ENCODE data around the gene KIFAP3.

The KIFAP3 gene

GRCh38 chr1:169970114-169970513 lies 104.4 kb downstream of the KIFAP3 start:
- H3K36me3 ChIP-seq (ENCODE audit: control insufficient read depth, insufficient read depth, low read length) = no peaks in the 10 kb centered on the region
- H3K4me1 ChIP-seq (ENCODE audit: control insufficient read depth, insufficient read depth, low read length) = no peaks in the 10 kb centered on the region
- H3K27me3 ChIP-seq (ENCODE audit: control insufficient read depth, insufficient read depth, low read length) = no peaks in the 10 kb centered on the region
- H3K9ac ChIP-seq (ENCODE audit: low read length) = no peak overlapping the region
- H3K9me3 ChIP-seq (ENCODE audit: control insufficient read depth, insufficient read depth, low read depth, low read length) = no peaks in the 10 kb centered on the region
- no peak overlapping the region for H3K4me3 ChIP-seq (ENCODE audit: low read depth, low read length)
- no peak overlapping the region for H3K27ac ChIP-seq (ENCODE audit: low read depth, low read length)

DNA sequence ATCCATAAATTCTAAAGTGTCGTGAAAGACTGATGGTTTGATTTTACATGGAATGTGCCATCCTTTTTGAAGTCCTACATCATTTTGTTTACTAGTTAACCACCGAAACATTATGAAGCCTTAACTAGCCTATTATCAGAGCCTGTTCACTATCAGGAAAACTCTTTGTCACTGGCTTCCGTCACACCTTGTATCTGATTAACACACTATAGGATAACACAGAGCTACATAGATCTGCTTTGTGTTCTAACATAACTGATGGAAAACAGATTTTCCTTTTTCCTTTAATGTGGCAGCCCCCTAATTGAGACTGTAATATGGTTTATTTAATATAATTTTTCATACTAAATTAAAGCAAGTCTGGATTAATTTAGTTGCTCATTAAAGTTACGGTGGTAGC lies 106.3 kb downstream of the KIFAP3 start:
- H3K36me3 ChIP-seq (ENCODE audit: control insufficient read depth, insufficient read depth, low read length) = no peaks in the 10 kb centered on the region
- peak overlapping the region; percentile 41; the same call in 1 of the 2 replicates for H3K27ac ChIP-seq (ENCODE audit: low read depth, low read length)
- no peak overlapping the region for H3K4me3 ChIP-seq (ENCODE audit: low read depth, low read length)
- H3K27me3 ChIP-seq (ENCODE audit: control insufficient read depth, insufficient read depth, low read length) = no peaks in the 10 kb centered on the region
- no peaks in the 10 kb centered on the region for H3K4me1 ChIP-seq (ENCODE audit: control insufficient read depth, insufficient read depth, low read length)
- H3K9me3 ChIP-seq (ENCODE audit: control insufficient read depth, insufficient read depth, low read depth, low read length) = no peaks in the 10 kb centered on the region
- no peak overlapping the region for H3K9ac ChIP-seq (ENCODE audit: low read length)

DNA sequence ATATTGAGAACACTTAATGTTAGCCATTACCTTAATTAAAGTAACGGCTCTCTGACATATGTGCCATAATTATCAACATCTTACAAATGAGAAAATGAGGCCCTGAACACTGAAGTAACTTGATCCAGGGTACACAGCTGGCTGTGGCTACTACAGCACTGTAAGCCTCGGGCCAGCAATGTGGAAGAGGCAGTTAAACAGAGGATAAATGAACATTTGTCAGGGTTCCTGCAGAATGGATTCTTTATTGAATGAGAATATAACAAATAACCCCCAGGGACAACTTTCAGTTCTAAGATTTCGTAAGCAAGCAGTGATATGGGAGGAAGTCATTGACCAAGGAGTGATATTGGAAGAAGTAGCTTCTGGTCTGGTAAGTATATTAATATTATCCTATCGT lies 110.3 kb downstream of the KIFAP3 start:
- Histone ChIP-seq H3K36me3 (ENCODE audit: control insufficient read depth, insufficient read depth, low read length) (no peaks in the 10 kb centered on the region), H3K9me3 (ENCODE audit: control insufficient read depth, insufficient read depth, low read depth, low read length) (no peaks in the 10 kb centered on the region), H3K27ac (ENCODE audit: low read depth, low read length) (no peak overlapping the region), H3K27me3 (ENCODE audit: control insufficient read depth, insufficient read depth, low read length) (no peaks in the 10 kb centered on the region), H3K4me1 (ENCODE audit: control insufficient read depth, insufficient read depth, low read length) (no peaks in the 10 kb centered on the region), H3K9ac (ENCODE audit: low read length) (no peak overlapping the region), H3K4me3 (ENCODE audit: low read depth, low read length) (no peak overlapping the region)

GRCh38 chr1:169959686-169960085 lies 114.8 kb downstream of the KIFAP3 start:
- Histone ChIP-seq H3K27ac (ENCODE audit: low read depth, low read length) (no peak overlapping the region), H3K9ac (ENCODE audit: low read length) (no peak overlapping the region), H3K9me3 (ENCODE audit: control insufficient read depth, insufficient read depth, low read depth, low read length) (no peaks in the 10 kb centered on the region), H3K4me3 (ENCODE audit: low read depth, low read length) (no peak overlapping the region), H3K27me3 (ENCODE audit: control insufficient read depth, insufficient read depth, low read length) (no peaks in the 10 kb centered on the region), H3K4me1 (ENCODE audit: control insufficient read depth, insufficient read depth, low read length) (no peaks in the 10 kb centered on the region), H3K36me3 (ENCODE audit: control insufficient read depth, insufficient read depth, low read length) (no peaks in the 10 kb centered on the region)

- H3K9ac ChIP-seq (ENCODE audit: low read length) = peak overlapping the region; percentile 19
- H3K4me3 ChIP-seq (ENCODE audit: low read depth, low read length) = no peak overlapping the region
- H3K9me3 ChIP-seq (ENCODE audit: control insufficient read depth, insufficient read depth, low read depth, low read length) = no peaks in the 10 kb centered on the region
- H3K27me3 ChIP-seq (ENCODE audit: control insufficient read depth, insufficient read depth, low read length) = no peaks in the 10 kb centered on the region
- no peaks in the 10 kb centered on the region for H3K4me1 ChIP-seq (ENCODE audit: control insufficient read depth, insufficient read depth, low read length)
- H3K36me3 ChIP-seq (ENCODE audit: control insufficient read depth, insufficient read depth, low read length) = no peaks in the 10 kb centered on the region
- H3K27ac ChIP-seq (ENCODE audit: low read depth, low read length) = no peak overlapping the region
Observed at GRCh38 chr1:169958987-169959386, 115.5 kb downstream of the KIFAP3 start.

DNA sequence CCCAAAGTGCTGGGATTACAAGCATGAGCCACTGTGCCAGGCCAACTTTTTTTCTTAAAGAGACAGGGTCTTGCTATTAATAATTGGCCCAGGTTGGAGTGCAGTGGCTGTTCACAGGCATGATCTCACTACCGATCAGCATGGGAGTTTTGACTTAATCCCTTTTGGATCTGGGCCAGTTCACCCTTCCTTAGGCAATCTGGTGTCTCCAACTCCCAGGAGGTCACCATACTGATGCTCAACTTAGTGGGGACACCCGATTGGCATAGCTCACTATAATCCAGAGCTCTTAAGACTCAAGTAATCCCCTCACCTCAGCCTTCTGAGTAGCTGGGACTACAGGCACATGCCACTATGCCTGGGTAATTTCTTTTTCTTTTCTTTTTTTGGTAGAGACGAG lies 116.6 kb downstream of the KIFAP3 start:
- Histone ChIP-seq H3K4me1 (ENCODE audit: control insufficient read depth, insufficient read depth, low read length) (no peaks in the 10 kb centered on the region), H3K27ac (ENCODE audit: low read depth, low read length) (no peak overlapping the region)

DNA sequence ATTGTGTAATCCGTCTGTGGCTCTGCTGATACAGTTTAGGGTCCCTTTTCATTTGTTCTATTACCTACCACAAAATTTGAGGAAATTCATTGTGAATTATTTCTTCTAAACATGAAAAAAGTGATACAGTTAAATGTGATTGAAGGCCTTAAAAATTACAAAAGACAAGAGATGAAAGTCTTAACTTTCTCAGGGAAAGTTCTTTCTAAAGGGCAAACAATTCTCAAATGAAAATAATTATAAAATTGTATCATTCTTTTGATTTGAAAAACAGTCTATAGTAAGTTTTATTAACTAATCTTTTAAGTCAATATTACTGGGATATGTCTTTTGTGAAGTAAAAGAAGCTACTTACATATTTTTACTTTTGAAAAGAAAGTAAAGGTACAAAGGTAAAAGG lies 123.4 kb downstream of the KIFAP3 start:
- no peaks in the 10 kb centered on the region for H3K9me3 ChIP-seq (ENCODE audit: control insufficient read depth, insufficient read depth, low read depth, low read length)
- no peaks in the 10 kb centered on the region for H3K4me1 ChIP-seq (ENCODE audit: control insufficient read depth, insufficient read depth, low read length)
- H3K36me3 ChIP-seq (ENCODE audit: control insufficient read depth, insufficient read depth, low read length) = no peaks in the 10 kb centered on the region
- H3K27me3 ChIP-seq (ENCODE audit: control insufficient read depth, insufficient read depth, low read length) = no peaks in the 10 kb centered on the region
- no peak overlapping the region for H3K9ac ChIP-seq (ENCODE audit: low read length)
- H3K27ac ChIP-seq (ENCODE audit: low read depth, low read length) = no peak overlapping the region
- H3K4me3 ChIP-seq (ENCODE audit: low read depth, low read length) = no peak overlapping the region

More for the DNA sequence above, 116.6 kb downstream of the KIFAP3 start:
- no peak overlapping the region for H3K9ac ChIP-seq (ENCODE audit: low read length)
- no peaks in the 10 kb centered on the region for H3K9me3 ChIP-seq (ENCODE audit: control insufficient read depth, insufficient read depth, low read depth, low read length)
- H3K36me3 ChIP-seq (ENCODE audit: control insufficient read depth, insufficient read depth, low read length) = no peaks in the 10 kb centered on the region
- no peaks in the 10 kb centered on the region for H3K27me3 ChIP-seq (ENCODE audit: control insufficient read depth, insufficient read depth, low read length)
- H3K4me3 ChIP-seq (ENCODE audit: low read depth, low read length) = no peak overlapping the region

DNA sequence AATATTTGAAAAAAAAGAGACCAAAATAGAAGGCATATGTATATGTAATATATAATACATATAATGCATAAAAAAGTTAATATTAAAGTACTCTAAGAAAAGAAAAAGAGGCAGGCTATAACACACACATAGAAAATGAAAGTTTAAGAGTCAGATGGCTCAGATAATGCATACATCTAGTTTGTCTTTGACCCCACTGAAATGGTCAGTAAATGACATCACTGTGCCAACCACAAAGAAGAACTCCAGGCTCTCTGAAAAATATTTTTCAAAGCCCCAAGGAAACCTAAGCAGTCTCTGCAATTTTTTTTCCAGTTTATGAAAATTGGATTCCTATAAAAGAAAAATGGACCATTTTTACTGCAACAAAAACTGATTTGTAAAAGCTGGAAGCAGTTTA lies 125.4 kb downstream of the KIFAP3 start:
- Histone ChIP-seq H3K27ac (ENCODE audit: low read depth, low read length) (no peak overlapping the region), H3K4me3 (ENCODE audit: low read depth, low read length) (no peak overlapping the region), H3K9me3 (ENCODE audit: control insufficient read depth, insufficient read depth, low read depth, low read length) (no peaks in the 10 kb centered on the region), H3K9ac (ENCODE audit: low read length) (no peak overlapping the region), H3K27me3 (ENCODE audit: control insufficient read depth, insufficient read depth, low read length) (no peaks in the 10 kb centered on the region), H3K36me3 (ENCODE audit: control insufficient read depth, insufficient read depth, low read length) (no peaks in the 10 kb centered on the region), H3K4me1 (ENCODE audit: control insufficient read depth, insufficient read depth, low read length) (no peaks in the 10 kb centered on the region)

DNA sequence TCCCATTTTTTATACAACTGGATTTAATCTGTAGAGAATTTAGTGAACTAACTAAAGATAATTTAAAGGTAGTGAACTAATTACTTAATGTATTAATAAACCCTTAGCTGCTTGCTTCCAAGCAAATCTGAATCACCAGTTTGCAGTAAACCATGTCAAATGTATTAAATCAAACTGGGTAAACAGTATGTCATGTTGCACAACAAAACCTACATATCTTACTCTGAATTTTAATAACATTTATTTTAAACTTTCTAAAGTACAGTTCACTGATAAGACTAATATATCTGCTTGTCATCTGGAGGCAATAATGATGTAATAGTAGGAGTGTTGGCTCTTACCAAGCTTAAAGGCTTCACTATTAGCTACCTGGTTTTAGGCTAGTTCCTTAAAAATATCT lies 128.3 kb downstream of the KIFAP3 start:
- H3K9me3 ChIP-seq (ENCODE audit: control insufficient read depth, insufficient read depth, low read depth, low read length) = no peaks in the 10 kb centered on the region
- H3K27ac ChIP-seq (ENCODE audit: low read depth, low read length) = no peak overlapping the region
- H3K9ac ChIP-seq (ENCODE audit: low read length) = no peak overlapping the region
- H3K4me3 ChIP-seq (ENCODE audit: low read depth, low read length) = no peak overlapping the region
- no peaks in the 10 kb centered on the region for H3K36me3 ChIP-seq (ENCODE audit: control insufficient read depth, insufficient read depth, low read length)
- no peaks in the 10 kb centered on the region for H3K27me3 ChIP-seq (ENCODE audit: control insufficient read depth, insufficient read depth, low read length)
- no peaks in the 10 kb centered on the region for H3K4me1 ChIP-seq (ENCODE audit: control insufficient read depth, insufficient read depth, low read length)

- H3K9me3 ChIP-seq (ENCODE audit: control insufficient read depth, insufficient read depth, low read depth, low read length) = no peaks in the 10 kb centered on the region
- H3K36me3 ChIP-seq (ENCODE audit: control insufficient read depth, insufficient read depth, low read length) = no peaks in the 10 kb centered on the region
Observed at GRCh38 chr1:169945181-169945580, 129.3 kb downstream of the KIFAP3 start.

DNA sequence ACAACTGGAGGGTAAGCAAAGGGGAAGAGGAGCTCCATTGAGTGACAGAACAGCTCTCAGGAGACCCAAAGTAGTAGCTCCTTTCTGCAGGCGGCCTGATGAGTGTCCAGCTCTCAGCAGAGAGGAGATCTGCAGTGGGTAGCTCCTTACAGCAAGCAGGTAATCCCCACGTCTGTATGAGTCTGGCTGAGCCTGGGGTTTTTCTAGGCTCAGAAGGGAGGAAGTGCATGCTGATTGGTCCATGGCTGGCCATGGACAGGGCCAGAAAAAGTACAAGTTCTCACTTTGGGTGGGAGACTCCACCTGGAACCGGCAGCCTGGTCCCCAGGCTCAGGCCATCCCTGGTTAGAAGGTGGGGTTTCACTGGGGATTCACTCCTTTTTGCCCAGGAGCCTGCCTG lies 129.9 kb downstream of the KIFAP3 start:
- Histone ChIP-seq H3K27me3 (ENCODE audit: control insufficient read depth, insufficient read depth, low read length) (no peaks in the 10 kb centered on the region), H3K9me3 (ENCODE audit: control insufficient read depth, insufficient read depth, low read depth, low read length) (no peaks in the 10 kb centered on the region), H3K4me3 (ENCODE audit: low read depth, low read length) (no peak overlapping the region), H3K27ac (ENCODE audit: low read depth, low read length) (no peak overlapping the region), H3K4me1 (ENCODE audit: control insufficient read depth, insufficient read depth, low read length) (no peaks in the 10 kb centered on the region), H3K9ac (ENCODE audit: low read length) (no peak overlapping the region), H3K36me3 (ENCODE audit: control insufficient read depth, insufficient read depth, low read length) (no peaks in the 10 kb centered on the region)

More at GRCh38 chr1:169945181-169945580, 129.3 kb downstream of the KIFAP3 start:
- Histone ChIP-seq H3K9ac (ENCODE audit: low read length) (no peak overlapping the region), H3K4me1 (ENCODE audit: control insufficient read depth, insufficient read depth, low read length) (no peaks in the 10 kb centered on the region), H3K4me3 (ENCODE audit: low read depth, low read length) (no peak overlapping the region), H3K27ac (ENCODE audit: low read depth, low read length) (no peak overlapping the region), H3K27me3 (ENCODE audit: control insufficient read depth, insufficient read depth, low read length) (no peaks in the 10 kb centered on the region)

DNA sequence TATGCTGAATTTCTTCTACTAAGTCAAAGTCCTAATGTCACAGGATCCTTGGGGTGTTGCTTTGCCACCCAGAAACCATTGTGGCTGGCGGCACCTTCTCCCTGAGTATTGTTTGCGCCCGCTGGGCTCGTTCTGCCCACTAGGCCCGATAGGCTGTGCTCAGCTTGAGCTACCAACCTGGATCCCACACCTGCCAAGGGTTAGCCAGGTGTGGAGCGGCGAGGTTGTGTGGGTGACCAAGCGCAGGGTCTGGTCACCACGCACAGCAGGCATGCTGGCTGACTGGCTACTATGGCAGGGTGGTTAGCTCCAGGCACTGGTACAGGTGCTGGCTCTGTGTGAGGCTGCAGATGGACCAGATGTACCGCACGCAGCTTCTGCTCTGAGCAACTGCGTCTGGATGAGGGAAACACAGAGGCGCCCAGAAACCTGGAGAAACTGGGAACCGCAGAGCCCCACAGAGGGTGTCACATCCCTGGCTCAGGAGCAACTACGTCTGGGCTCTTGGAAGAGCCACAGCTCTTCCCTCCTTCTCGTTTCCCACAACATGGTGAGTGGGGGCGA lies 130.4 kb downstream of the KIFAP3 start:
- H3K9ac ChIP-seq (ENCODE audit: low read length) = no peak overlapping the region
- no peaks in the 10 kb centered on the region for H3K27me3 ChIP-seq (ENCODE audit: control insufficient read depth, insufficient read depth, low read length)
- no peak overlapping the region for H3K27ac ChIP-seq (ENCODE audit: low read depth, low read length)
- H3K4me1 ChIP-seq (ENCODE audit: control insufficient read depth, insufficient read depth, low read length) = no peaks in the 10 kb centered on the region
- H3K9me3 ChIP-seq (ENCODE audit: control insufficient read depth, insufficient read depth, low read depth, low read length) = no peaks in the 10 kb centered on the region
- no peak overlapping the region for H3K4me3 ChIP-seq (ENCODE audit: low read depth, low read length)
- H3K36me3 ChIP-seq (ENCODE audit: control insufficient read depth, insufficient read depth, low read length) = no peaks in the 10 kb centered on the region

All from HUES6 (cell line).